Endodermal cell (in vitro differentiated cells): ENCODE data around the gene MEF2A. TPM values are rescaled to one million over a fixed set of nuclear protein-coding genes. Genes with fewer than 3 reads are reported as not detected.

Experiments used
- DNase-seq: peaks from one replicate; pipeline ENCODE4 v3.0.0-alpha.2; 2017
- H3K27ac ChIP-seq: 2 replicates; pipeline ENCODE4 v1.5.1; 2013; ENCODE audit warnings: mild to moderate bottlenecking, low read depth, low read length, moderate library complexity
- H3K27me3 ChIP-seq: 2 replicates; pipeline ENCODE4 v1.6.1; 2013; ENCODE audit warnings: mild to moderate bottlenecking, low read length, moderate library complexity; ENCODE audit not compliant: insufficient read depth, control insufficient read depth, poor library complexity, severe bottlenecking
- H3K36me3 ChIP-seq: 2 replicates; pipeline ENCODE4 v1.7.0; 2013; ENCODE audit warnings: mild to moderate bottlenecking, low read length, moderate library complexity; ENCODE audit not compliant: control insufficient read depth, insufficient read depth
- H3K4me1 ChIP-seq: one replicate; pipeline ENCODE4 v1.7.0; 2013; ENCODE audit warnings: low read length; ENCODE audit not compliant: control insufficient read depth, insufficient read depth
- H3K4me3 ChIP-seq: 2 replicates; pipeline ENCODE4 v1.5.1; 2013; ENCODE audit warnings: mild to moderate bottlenecking, low read length, moderate library complexity
- H3K9ac ChIP-seq: 2 replicates; pipeline ENCODE4 v1.6.1; 2013; ENCODE audit warnings: mild to moderate bottlenecking, low read length, moderate library complexity; ENCODE audit not compliant: poor library complexity, severe bottlenecking; ENCODE audit errors: extremely low read depth
- H3K9me3 ChIP-seq: 2 replicates; pipeline ENCODE4 v1.6.1; 2013; ENCODE audit warnings: mild to moderate bottlenecking, low read length, moderate library complexity; ENCODE audit not compliant: control insufficient read depth
- H3K27ac Mint-ChIP-seq: 2 replicates; pipeline ENCODE4 v1.8.0; 2020; ENCODE audit warnings: mixed read lengths
- H3K27me3 Mint-ChIP-seq: 2 replicates; pipeline ENCODE4 v1.8.0; 2021; ENCODE audit warnings: mild to moderate bottlenecking, mixed read lengths; ENCODE audit not compliant: insufficient read depth
- H3K36me3 Mint-ChIP-seq: 2 replicates; pipeline ENCODE4 v1.8.0; 2020; ENCODE audit warnings: low read depth, mixed read lengths
- H3K4me1 Mint-ChIP-seq: 2 replicates; pipeline ENCODE4 v1.8.0; 2020; ENCODE audit warnings: mixed read lengths
- H3K4me3 Mint-ChIP-seq: 2 replicates; pipeline ENCODE4 v1.8.0; 2020; ENCODE audit warnings: mild to moderate bottlenecking, moderate library complexity, mixed read lengths
- H3K9me3 Mint-ChIP-seq: 2 replicates; pipeline ENCODE4 v1.8.0; 2020; ENCODE audit warnings: mild to moderate bottlenecking, mixed read lengths
- CTCF ChIP-seq: fragments of 200-600 bp; sonication (generic); conservative IDR thresholded peaks from 2 replicates; pipeline ENCODE4 v1.5.0; 2021; ENCODE audit warnings: antibody characterized with exemption, mild to moderate bottlenecking
- WGBS, 2 experiments: methylation state at CpG; one replicate each; pipeline versions ENCODE4 v1.1.5 to v1.1.7; 2013; ENCODE audit warnings: missing lambda C conversion rate in 2 of 2, mixed read lengths in 1 of 2; ENCODE audit not compliant: insufficient coverage in 1 of 2, insufficient read length in 1 of 2; 5-methylcytosine and 5-hydroxymethylcytosine counted together
- total RNA-seq, 2 donors: library from RNA; stranded (reverse); fragmentation: NEBNext Ultra II Directional in 1 of 2; extraction: Animal tissue kit (Norgen Biotek cat#: 25700) in 1 of 2; gene quantifications; 2 replicates in 1 of 2; 3 replicates in 1 of 2; pipeline ENCODE4 v1.2.1, GENCODE V29; 2021

The MEF2A gene
- total RNA-seq, 2 donors from 2014 or later, result 23.5 to 28.6 TPM

- no peaks in the 10 kb centered on the region for H3K36me3 ChIP-seq
- peaks cover 7% of the 10 kb centered on the region for H3K27me3 Mint-ChIP-seq
- peak; percentile 72 for DNase-seq
- no peaks in the 10 kb centered on the region for H3K9me3 Mint-ChIP-seq
- peak overlapping the region; percentile 92 for H3K4me3 Mint-ChIP-seq
- WGBS, 2 experiments, result 0% methylated on average over 1 to 60 of the region's 69 CpGs
- peak overlapping the region; percentile 65 for H3K27ac ChIP-seq
- no peaks in the 10 kb centered on the region for H3K27me3 ChIP-seq
- peaks cover 23% of the 10 kb centered on the region for H3K4me1 Mint-ChIP-seq
- no peaks in the 10 kb centered on the region for H3K9me3 ChIP-seq
- H3K4me1 ChIP-seq, result no peaks in the 10 kb centered on the region
- no peaks in the 10 kb centered on the region for H3K36me3 Mint-ChIP-seq
- peak overlapping the region; percentile 96 for H3K4me3 ChIP-seq
- no peak for TF ChIP-seq CTCF
- peak overlapping the region; percentile 76 for H3K9ac ChIP-seq
- peak overlapping the region; percentile 72 for H3K27ac Mint-ChIP-seq
These were observed 543 bp downstream of the MEF2A start for GRCh38 chr15:99566157-99566897.

GRCh38 chr15:99568625-99569352 is 3.0 kb downstream of the MEF2A start:
- no peaks in the 10 kb centered on the region for H3K36me3 Mint-ChIP-seq
- H3K27me3 ChIP-seq, result no peaks in the 10 kb centered on the region
- H3K9me3 ChIP-seq, result no peaks in the 10 kb centered on the region
- H3K27me3 Mint-ChIP-seq, result no peaks in the 10 kb centered on the region
- H3K4me3 ChIP-seq, result peak overlapping the region; percentile 92
- H3K36me3 ChIP-seq, result no peaks in the 10 kb centered on the region
- H3K9ac ChIP-seq, result no peak overlapping the region
- no peak overlapping the region for H3K4me3 Mint-ChIP-seq
- 55 to 59% methylated on average over 7 to 9 of the region's 9 CpGs for WGBS, 2 experiments
- no peak for DNase-seq
- H3K9me3 Mint-ChIP-seq, result no peaks in the 10 kb centered on the region
- no peaks in the 10 kb centered on the region for H3K4me1 ChIP-seq
- H3K4me1 Mint-ChIP-seq, result peaks cover 23% of the 10 kb centered on the region
- H3K27ac Mint-ChIP-seq, result no peak overlapping the region
- no peak overlapping the region for H3K27ac ChIP-seq
- TF ChIP-seq CTCF, result no peak

GRCh38 chr15:99571299-99571698 is 5.5 kb downstream of the MEF2A start:
- Histone ChIP-seq H3K27ac (no peak overlapping the region), H3K9ac (no peak overlapping the region), H3K4me1 (no peaks in the 10 kb centered on the region), H3K27me3 (no peaks in the 10 kb centered on the region), H3K36me3 (no peaks in the 10 kb centered on the region), H3K9me3 (no peaks in the 10 kb centered on the region), H3K4me3 (no peak overlapping the region)
- Mint-ChIP-seq H3K27me3 (no peaks in the 10 kb centered on the region), H3K4me1 (peaks cover 17% of the 10 kb centered on the region), H3K4me3 (no peak overlapping the region), H3K27ac (no peak overlapping the region), H3K36me3 (peaks cover 7% of the 10 kb centered on the region), H3K9me3 (no peaks in the 10 kb centered on the region)
- 97 to 100% methylated on average over 2 to 3 of the region's 3 CpGs for WGBS, 2 experiments
- no peak for DNase-seq
- no peak for TF ChIP-seq CTCF
